HG03575 (cell line): ENCODE results near the gene PGAM5.
A peak's percentile ranks its signal among the peaks of the same experiment; 100 is the strongest.
"Not testable (repeated sequence)": the region's sequence is repeated elsewhere in the genome, so short reads cannot be mapped to it uniquely, and the experiment has no call there.

Experiments used
- ATAC-seq: cut with Tn5 transposase; IDR thresholded peaks from one replicate; pipeline ENCODE4 v1.9.1; 2021; ENCODE audit not compliant: unreplicated experiment, insufficient number of reproducible peaks, low FRiP score; ENCODE audit errors: extremely low read depth

PGAM5 gene

DNA sequence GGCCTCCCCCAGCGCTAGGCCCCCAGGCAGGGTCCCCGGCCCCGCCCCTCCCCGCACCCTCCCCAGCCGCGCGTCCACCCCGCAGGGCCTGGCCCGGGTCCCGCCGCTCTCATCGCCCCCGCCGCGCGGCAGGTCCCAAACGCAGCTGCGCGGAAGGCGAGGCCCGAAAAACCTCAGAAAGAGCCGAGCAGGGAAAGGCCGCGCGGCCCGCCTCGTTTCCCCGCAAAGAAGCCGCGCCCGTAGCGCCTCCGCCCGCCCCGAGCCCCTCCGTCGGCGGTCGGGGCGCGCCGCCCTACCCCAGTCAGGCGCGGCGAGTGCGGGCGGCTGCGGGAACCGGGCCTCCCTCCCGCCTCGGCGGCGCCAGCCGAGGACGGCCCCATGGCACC, 23.8 kb upstream of the PGAM5 start:
- no peak for ATAC-seq

DNA sequence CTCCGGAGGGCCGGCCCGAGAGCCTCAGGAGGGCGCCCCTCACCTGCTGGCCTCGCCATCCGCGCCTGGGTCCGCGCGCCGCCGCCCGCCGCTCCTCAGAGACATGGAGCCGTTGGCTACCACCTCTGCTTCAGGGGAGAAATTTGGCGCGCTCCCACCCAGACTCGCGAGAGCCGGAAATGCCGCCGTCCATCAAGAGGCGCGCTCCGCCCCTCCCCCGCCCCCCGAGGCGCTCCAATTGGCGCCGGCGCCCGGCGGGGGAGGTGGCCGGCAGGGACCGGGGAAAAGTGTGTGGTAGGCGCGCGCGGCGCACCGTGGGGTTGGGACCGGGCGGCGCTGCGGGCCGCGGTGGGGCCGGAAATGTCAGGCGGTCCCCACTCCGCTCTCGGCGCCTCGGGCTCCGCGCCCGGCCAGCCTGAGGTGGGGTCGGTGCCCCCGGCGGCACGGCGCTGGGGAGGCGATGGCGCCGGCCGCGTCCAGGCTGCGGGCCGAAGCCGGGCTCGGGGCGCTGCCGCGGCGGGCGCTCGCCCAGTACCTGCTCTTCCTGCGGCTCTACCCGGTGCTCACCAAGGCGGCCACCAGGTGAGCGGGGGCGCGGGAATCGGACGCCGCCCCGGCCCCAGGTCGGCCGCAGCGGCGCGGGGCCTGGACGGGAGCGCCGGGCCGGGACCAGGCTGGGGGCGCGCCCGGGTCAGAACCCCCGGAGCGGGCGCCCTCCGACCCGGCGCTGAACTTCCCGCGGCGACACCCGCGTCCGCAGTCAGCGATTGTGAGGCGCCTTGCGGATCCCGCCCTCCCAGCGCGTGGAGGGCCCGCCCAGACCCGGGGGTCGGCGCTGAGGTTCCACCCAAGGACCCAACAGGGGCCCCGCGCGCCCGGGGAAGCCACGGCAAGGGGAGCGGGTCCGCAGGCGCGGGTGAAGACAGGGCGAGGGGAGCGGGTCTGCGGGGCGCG, 23.2 kb upstream of the PGAM5 start, which contains the start of the genes POLE and PXMP2:
Gene POLE (minus strand): TSS at position 132 of the 954 bp plus-strand sequence. CDS start 27 bp downstream, at position 105.
Gene PXMP2 (plus strand): TSS at position 377 of the 954 bp plus-strand sequence. CDS start 84 bp downstream, at position 461.
- no peak for ATAC-seq

DNA sequence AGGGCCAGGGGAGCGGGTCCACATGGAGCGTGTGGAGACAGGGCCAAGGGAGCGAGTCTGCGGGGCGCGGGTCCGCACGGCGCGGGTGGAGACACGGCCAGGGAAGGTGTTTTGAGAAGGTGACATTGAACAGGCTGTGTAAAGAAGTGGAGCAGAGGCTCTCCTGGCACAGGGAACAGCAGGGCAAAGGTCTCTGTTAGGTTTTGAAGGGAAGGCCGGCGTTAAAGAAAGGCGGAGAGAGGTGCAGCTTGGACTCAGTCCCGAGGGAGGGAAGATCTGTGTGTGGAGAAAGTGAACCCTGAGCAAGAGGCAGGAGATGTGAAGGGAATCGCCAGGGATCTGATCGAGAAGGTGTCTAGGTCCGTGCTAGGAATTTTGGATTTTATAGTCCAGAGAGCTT, 21.4 kb upstream of the PGAM5 start:
- ATAC-seq: no peak

DNA sequence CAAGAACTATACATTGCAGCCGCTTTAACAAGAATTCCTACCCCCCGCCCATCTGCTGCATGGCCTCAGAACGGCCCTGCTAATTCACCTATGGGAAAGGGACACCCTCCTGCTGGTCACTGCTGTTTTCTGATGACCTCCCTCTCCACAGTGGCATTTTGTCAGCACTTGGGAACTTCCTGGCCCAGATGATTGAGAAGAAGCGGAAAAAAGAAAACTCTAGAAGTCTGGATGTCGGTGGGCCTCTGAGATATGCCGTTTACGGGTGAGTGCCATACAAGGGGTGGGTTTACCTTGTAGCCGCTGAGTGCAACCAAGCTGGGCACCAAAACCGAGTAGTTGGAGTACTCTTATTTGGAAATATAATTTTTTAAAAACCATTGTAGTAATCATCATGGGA, 20.5 kb upstream of the PGAM5 start:
- ATAC-seq: no peak

DNA sequence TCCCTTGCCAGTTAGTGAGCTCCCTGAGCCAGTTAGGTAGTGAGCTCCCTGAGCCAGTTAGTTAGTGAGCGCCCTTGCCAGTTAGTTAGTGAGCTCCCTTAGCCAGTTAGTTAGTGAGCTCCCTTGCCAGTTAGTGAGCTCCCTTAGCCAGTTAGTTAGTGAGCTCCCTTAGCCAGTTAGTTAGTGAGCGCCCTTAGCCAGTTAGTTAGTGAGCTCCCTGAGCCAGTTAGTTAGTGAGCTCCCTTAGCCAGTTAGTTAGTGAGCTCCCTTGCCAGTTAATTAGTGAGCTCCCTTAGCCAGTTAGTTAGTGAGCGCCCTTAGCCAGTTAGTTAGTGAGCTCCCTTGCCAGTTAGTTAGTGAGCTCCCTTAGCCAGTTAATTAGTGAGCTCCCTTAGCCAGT, 18.6 kb upstream of the PGAM5 start:
- ATAC-seq: not testable (repeated sequence)

DNA sequence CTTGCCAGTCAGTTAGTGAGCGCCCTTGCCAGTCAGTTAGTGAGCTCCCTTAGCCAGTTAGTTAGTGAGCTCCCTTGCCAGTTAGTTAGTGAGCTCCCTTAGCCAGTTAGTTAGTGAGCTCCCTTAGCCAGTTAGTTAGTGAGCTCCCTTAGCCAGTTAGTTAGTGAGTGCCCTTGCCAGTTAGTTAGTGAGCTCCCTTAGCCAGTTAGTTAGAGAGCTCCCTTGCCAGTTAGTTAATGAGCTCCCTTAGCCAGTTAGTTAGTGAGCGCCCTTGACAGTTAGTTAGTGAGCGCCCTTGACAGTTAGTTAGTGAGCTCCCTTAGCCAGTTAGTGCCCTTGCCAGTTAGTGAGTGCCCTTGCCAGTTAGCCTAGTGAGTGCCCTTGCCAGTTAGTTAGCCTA, 15.8 kb upstream of the PGAM5 start:
- ATAC-seq: not testable (repeated sequence)

DNA sequence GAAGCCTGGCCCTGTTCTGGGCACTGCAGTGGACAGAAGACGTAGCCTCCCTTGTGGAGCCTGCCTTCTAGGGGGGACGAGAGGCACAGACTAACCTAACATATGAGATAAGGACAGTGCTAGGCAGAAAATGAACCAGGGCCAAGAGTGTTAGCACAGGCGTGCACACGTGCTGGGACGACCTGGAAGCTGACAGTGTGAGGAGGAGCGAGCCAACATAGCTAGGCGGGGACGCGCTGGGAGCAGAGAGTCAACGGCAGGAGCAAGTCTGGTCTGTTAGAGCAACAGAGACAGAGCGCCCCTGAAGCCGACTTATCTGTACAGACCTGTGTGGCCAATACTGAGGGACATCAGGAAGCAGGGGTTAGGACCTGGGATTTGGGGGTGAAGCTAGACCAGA, 15.2 kb upstream of the PGAM5 start:
- ATAC-seq: no peak

DNA sequence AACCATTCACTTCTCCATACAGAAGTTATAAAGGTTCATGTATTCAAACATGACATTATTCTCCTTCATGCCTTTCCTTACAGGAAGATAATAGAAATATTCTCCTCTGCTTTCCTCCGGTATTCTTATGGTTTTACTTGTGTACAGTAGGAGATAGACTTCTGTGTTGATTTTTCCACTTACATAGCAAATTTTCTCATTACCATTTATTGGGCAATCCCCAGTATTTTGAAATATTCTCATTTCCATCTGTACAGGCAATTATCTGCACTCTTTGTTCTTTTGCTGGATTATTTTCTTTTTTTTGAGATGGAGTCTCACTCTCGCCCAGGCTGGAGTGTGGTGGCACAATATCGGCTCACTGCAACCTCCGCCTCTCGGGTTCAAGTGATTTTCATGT, 12.3 kb upstream of the PGAM5 start:
- ATAC-seq: no peak

DNA sequence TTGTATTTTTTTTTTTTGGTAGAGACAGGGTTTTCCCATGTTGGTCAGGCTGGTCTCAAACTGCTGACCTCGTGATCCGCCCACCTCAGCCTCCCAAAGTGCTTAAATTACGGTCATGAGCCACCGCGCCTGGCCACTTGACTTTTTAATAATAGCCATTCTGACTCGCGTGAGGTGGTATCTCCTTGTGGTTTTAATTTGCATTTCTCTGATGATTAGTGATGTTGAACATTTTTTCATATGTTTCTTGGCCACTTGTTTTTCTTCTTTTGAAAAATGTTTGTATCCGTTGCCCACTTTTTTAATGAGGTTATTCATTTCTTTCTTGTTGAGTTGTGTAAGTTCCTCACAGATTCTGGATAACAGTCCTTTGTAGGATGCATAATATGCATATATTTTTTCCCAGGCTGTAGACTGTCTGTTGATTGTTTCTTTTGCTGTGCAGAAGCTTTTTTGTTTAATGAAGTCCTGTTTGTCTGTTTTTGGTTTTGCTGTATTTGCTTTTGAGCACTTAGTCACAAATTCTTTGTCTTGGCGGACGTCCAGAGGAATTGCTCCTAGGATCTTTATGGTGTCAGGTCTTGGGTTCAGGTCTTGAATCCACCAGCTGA, 10.3 kb upstream of the PGAM5 start:
- ATAC-seq: no peak

DNA sequence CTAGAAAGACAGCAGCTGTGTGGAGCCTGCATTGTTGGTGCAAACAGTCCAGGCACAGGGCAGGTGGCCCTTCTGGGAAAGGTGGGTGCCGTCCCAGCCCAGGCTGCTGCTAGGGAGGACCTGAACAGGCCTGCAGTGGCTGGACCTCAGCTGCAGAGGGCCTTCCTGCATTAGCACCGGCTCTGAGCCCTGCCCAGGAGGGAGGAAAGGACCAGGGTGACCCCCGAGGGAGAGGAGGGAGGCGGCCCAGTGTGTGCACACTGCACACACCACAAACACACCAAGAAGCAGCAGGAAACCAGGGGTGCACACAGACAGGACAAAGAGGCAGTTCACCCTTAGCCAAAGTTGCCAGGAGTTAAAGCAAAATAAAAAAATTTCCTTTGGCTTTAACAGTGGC, 8.0 kb upstream of the PGAM5 start:
- no peak for ATAC-seq

DNA sequence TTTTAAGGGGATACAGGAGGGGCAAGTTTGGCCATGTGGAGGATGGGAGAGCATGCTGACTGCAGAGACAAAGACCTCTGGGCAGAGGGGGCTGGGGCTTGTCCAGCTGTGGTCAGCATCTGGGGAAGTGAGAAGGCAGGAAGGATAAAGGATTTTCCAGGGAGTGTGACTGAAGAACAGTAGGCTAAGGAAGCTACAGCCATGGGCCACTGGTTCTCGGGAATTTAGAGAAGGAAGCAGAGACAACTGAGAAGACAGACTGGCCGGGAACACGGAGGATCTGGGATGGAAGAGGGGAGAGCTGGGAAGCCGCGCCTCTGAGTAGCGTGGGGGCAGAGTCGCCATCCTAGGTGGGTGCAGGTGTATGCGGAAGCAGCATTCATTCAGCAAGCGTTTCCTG, 7.0 kb upstream of the PGAM5 start:
- ATAC-seq: no peak

DNA sequence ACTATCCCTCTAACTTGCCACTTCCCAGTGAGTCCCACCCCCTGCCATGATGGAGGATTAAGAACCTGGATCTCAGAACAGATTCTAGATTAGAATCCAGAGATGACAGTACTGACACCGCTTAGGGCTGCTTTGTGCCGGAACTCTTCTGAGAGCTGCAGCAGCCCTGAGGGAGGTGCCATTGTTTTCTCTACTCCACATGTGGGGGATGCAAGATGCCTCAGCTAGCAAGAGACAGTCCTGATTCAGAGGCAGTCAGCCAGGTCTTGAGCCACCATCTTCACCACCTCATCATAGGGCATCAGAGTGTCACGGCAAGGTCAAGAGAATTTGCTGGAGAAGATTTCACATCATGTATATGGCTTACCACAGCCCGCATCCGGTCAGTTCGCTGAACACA, 3.4 kb upstream of the PGAM5 start:
- no peak for ATAC-seq

DNA sequence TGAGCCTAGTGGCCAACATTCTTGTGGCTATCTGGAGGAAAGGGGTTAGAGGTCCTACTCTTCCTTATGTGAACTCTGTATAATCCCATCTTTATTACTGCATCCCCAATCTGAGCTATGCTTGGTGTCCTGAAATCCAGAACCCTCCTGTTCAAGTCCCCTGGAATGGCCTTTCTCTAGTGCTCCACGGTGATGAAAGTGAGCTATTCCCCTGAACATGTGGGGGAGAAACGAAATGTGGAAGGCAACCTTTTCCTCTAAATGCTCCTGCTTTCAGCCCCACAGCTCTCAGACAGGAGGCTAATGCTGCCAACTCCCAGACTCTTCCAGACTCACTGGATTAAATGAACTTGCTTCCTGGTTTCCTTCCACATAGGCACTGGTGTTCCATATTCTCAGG, 2.5 kb upstream of the PGAM5 start:
- ATAC-seq: no peak

DNA sequence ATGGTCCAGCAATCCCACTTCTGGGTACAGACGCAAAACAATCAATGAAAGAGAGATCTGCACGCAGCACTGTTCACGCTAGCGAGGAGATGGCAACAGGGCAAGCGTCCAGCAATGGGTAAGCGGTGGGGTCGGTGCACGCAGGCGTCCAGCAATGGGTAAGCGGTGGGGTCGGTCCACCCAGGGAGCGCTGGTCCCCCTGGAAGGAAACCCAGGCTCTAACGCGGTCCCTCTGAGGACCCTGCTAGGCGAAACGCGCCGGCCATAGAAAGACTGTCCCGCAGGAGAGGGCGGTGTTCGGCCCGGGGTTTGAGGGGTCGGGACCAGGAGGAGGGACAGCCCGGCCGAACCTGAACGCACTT, 618 bp upstream of the PGAM5 start:
- peak; percentile 3 for ATAC-seq

DNA sequence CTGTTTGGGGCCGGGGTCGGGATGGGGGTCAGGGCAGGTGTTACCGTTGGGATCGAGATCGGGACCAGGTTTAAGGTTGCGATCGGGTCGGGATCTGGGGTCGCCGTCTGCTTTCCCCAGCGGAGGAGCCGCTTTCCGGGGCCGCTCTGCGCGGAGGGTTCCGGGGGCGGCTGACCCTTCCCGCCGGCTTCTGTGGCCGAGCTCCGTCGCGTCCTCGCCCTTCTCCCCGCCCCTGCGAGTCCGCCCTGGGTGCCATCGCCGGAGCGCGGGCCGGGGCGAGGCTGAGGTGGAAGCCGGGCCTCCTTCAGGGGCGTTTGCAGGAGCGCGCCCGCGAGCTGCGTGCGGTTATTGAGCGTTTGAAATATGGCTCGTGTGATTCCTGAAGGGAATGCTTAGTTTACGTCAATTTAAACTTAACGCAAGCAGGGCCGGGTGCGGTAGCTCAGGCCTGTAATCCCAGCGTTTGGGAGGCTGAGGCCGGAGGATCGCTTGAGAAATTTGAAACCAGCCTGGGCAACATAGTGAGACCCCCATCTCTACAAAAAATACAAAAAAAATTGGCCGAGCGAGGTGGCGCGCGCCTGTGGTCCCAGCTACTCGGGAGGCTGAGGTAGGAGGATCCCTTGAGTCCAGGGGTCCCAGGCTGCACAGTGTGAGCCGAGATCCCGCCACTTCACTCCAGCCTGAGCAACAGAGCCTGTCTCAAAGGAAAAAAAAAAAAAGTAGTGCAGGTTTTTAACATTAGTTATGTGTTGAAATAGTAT, 620 bp downstream of the PGAM5 start:
- ATAC-seq: no peak

DNA sequence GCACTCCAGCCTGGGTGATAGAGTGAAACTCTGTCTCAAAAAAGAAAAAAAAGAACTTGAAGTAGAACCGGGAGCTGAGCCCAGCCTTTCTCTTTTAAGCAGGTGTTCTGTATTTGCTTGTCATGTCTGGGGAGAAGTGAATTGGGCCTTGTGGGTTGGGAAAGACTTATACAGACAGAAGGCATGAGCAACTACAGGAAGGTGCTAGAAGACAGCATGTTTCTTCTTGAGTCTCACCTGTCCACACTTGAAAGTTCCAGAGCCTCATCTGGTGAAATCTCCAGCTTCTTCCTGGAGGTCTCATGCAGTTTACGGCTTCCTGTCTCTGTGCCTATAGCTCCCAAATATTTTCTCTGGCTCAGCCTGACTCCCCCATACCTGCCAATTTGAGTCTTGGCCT, 2.5 kb downstream of the PGAM5 start:
- ATAC-seq: no peak

DNA sequence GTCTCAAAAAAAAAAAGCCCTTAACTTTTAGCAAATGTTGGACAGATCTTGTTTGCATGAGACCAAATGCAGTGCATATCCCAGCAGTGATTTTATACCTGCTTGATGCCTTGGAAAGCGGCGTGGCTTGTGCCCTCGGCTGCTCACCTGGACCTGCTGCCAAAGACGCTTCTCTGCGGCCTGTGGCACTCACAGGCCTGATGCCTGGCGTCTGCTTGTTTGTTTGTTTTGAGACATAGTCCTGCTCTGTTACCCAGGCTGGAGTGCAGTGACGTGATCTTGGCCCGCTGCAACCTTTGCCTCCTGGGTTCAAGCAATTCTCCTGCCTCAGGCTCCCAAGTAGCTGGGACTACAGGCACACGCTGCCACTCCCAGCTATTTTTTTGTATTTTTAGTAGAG, 5.2 kb downstream of the PGAM5 start:
- ATAC-seq: no peak

DNA sequence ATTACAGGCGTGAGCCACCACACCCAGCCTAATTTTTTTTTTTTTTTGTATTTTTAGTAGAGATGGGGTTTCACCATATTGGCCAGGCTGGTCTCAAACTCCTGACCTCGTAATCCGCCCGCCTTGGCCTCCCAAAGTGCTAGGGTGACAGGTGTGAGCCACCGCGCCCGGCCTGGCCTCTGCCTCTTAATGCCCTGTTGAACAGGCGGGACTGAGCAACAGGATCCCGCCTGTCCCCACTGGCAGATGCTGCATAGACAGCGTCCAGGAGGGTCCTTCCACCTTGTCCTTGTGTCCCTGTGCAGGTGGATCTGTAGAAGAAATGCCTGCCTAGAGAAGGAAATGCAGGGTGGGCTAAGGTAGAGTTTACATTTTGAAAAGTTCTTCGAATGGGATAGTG, 5.7 kb downstream of the PGAM5 start:
- ATAC-seq: no peak

DNA sequence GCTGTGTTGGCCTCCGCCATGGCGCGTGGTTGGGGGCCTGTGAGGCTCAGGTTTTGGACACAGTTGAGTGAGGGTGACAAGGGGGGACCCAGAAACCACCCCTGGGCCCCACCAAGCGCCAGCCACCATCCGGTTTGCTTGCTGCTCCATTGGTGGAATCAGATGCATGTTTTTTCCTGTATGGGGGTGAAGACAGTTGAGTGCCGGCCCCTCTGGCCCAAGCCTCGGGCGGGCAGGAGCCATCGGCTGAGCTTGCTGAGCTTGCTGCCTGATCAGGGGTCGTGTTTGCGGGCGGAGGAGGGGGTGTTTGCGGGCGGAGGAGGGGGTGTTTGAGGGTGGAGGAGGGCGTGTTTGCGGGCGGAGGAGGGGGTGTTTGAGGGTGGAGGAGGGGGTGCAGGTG, 6.4 kb downstream of the PGAM5 start:
- ATAC-seq: no peak
